GM21367 (cell line): ENCODE results near the gene CLECL1.

Experiments used
- ATAC-seq: cut with Tn5 transposase; IDR thresholded peaks from one replicate; pipeline ENCODE4 v1.9.1; 2021; ENCODE audit not compliant: unreplicated experiment

The CLECL1 gene

DNA sequence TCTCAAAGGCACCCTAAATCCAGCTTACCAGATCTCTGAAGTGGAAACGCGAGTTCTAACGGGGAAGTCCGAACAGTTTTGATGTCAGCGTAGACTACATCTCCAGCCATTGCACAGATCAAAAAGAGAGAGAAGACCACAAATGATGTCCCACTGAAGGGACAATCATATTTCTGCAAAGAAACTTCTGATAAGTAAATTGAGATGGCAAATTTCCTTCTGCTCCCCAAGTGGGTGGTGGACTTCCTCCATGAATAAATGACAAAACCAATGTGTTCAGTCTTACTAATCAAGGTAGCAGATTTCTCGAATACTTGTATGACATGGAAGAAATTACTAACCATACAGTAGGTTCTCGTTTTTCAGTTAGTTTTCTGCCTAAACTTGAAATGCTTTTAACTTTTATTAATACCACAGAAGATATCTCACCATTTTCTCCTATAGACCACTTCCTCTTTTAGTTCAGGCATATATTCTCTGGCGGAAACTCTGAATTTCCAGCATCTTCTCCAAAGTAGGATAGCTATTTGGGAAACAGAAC, at the start of gene CLECL1:
CLECL1 (minus strand) TSS at position 177 of the 541 bp plus-strand sequence.
- ATAC-seq, result no peak

GRCh38 chr12:9781360-9781759, 48.5 kb upstream of the CLECL1 start:
- ATAC-seq, result no peak

- ATAC-seq, result no peak
Measured at GRCh38 chr12:9779209-9779608, 46.3 kb upstream of the CLECL1 start.

- ATAC-seq, result no peak
Measured at GRCh38 chr12:9776781-9777180, 43.9 kb upstream of the CLECL1 start.

GRCh38 chr12:9773216-9773877, 40.5 kb upstream of the CLECL1 start:
- ATAC-seq, result no peak

- ATAC-seq, result no peak
Measured at GRCh38 chr12:9763025-9763424, 30.1 kb upstream of the CLECL1 start.

- no peak for ATAC-seq
Measured at GRCh38 chr12:9762369-9762768, 29.5 kb upstream of the CLECL1 start.

DNA sequence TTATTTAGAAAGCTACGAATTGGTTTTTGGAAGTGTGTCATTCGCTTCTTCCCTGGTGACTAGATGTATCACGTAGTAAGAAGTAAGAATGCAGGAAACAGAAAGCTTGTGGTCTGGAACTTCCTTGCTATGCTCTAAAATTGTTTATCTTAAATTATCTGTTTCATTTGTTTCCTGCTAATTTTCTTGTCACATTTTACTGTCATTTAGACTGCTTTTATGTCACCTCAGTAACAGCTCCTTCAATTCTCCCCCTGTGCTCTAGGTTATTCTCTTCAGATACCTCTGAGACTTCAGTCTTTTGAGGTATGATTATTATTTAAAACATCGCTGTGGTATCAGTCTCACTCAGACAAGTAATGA, 28.5 kb upstream of the CLECL1 start:
- no peak for ATAC-seq

DNA sequence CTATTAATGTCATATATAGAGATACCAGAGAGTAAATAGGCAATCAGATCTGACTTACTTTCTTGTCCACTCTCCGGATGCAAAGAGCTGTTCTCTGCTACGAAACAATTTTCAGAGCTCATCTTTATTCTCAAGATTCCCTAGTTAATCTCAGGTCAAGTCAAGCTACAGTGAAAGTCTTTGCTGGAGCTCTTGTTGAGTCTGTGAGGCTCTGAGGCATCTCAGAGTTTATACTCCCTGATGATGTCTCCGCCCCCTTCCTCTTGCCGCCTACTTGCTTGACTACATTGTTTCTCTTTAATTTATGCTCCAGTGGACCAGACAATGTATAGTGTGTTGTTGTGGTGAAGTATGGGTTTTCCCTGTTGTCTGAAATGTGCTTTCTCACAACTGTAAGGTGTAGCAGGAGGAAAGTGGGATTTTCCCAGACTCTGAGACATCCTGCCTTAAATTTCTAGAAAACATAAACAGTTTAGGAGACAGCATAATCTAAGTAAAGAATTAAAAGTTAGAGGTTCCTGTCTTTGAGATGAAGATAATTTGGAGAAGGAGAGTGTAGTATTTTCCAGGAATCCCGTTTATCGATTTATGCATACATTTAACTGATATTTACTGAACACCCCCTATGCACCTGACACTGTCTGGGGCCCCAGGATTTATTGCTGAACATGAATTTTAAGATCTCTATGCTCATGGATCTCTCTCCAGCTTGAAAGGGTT, 28.0 kb upstream of the CLECL1 start, which contains the start of gene CD69:
CD69 (minus strand) TSS at position 203 of the 720 bp plus-strand sequence; CDS start at position 122, 81 bp downstream.
- peak; percentile 43 for ATAC-seq

GRCh38 chr12:9760120-9760519, 27.2 kb upstream of the CLECL1 start:
- no peak for ATAC-seq

DNA sequence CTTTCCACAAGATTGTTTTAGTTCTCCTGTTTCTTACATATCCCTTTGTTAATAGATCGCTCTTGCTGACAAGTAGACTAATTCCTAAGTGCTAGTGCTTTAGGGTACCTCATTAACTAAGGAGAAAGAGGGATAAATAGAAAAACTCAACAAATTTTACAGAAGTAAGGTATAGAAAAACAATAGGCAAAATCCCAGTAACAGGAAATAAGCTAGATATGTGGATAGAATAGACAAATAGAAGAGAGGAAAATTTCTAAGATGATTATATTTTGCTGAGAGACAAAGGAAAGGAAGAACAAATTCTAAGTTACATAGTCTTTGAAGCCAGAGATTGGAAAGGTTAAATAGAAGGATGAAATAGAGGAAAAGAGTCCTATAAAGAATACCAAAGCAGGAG, 26.8 kb upstream of the CLECL1 start:
- ATAC-seq, result no peak

GRCh38 chr12:9758119-9758518, 25.2 kb upstream of the CLECL1 start:
- no peak for ATAC-seq

DNA sequence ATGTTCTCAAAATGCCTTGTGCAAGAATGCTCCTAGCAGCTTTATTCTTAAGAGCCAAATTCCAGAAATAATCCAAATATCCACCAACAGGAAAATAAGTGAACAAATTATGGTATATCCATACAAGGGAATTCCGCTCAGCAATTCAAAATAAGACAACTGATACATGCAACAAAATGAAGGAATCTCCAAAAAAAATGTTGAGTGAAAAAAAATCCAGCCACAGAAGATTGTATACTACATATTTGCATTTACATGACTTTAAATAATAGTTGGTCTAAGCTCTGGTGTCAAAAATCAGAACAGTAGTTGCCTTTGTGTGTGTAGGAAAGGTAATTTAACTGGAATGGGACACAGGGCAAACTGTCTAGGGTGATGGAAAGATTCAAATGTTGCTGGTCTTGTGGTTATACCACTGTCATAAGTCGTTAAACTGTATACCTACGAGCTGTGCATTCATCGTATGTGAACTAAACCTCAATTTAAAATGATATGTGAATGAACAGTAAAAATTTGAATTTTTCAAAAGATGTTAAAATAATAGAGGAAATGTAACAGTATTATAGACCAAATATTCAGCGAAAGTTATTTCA, 24.6 kb upstream of the CLECL1 start:
- ATAC-seq, result no peak

- no peak for ATAC-seq
Measured at GRCh38 chr12:9756706-9757105, 23.8 kb upstream of the CLECL1 start.

- no peak for ATAC-seq
Measured at GRCh38 chr12:9756170-9756569, 23.3 kb upstream of the CLECL1 start.

DNA sequence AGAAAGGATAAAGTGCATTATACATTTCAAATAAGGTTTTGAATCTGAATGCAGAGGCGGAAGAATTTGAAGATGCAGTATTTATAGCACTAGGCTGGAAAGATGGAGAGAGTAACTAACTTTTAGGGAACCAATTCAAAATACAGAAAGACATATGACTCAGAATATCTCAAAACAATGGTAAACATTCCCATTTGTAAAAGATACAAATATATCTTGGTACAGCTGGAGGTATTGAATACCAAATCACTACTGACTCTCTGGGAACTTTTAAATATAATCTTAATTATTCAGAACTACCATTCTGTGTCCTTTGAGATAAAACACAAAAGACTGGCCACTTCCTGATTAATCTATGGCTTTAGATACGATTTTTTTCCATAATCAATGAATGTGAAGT, 22.7 kb upstream of the CLECL1 start:
- no peak for ATAC-seq

DNA sequence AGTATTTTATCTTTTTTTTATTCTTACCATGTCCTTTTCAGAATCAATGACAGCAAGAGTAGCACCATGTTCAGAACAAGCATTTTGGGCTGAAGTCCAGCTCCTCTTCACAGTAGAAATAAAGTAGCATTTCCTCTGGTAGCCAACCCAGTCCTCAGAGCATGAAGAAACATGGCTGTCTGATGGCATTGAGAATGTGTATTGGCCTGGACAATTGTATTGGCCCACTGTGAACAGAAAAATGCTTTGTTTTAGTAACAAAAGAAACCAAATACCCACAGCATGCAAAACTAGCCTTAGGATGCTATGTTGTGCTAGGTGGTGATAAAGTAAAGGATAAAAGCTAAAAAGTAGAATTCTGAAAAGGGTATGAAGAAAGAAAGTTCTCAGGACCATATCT, 22.1 kb upstream of the CLECL1 start:
- no peak for ATAC-seq

GRCh38 chr12:9754099-9754927, 21.4 kb upstream of the CLECL1 start:
- no peak for ATAC-seq

GRCh38 chr12:9753498-9753897, 20.6 kb upstream of the CLECL1 start:
- no peak for ATAC-seq

DNA sequence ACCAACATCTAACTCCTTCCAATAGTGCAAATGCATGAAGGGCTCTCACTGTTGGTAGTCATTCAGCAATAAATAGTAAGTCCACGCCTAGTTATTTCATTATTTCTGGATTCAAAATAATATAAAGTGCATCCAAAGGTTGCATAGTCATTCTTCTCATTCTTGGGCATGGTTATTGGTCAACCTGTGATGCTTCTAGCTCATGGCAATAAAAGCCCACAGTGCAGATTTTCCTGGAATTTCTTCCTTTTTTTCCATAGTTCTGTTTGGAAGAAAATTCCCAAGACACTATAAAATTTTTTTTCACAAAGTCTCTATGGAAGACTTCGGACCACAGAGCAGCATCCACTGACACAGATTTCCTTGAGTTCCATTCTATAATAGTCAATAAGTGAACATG, 20.2 kb upstream of the CLECL1 start:
- ATAC-seq, result no peak
